ENCODE measurements around the gene PRKCQ.

The PRKCQ gene

DNA sequence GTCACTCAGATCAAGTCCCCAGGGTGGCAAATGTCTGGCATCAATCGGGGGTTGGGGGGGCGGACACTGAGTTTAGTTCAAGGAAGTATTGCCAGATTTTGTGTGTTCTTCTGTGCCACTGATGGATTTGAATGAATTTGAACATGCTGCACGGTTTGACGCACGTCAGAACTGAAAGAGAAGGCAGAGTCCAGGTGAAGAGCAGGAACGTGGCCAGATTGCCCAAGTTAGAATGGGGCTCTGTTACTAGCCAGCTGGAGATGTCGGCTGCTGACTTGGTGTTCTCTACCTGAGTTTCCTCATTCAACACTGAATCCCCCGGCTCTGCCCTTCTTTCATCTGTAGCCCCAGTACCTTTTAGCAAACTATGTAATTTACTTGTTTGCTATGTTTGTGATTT, 180.2 kb downstream of the PRKCQ start:
- no peak for TF ChIP-seq CTCF (IDR thresholded peaks at IDR 0.05)

DNA sequence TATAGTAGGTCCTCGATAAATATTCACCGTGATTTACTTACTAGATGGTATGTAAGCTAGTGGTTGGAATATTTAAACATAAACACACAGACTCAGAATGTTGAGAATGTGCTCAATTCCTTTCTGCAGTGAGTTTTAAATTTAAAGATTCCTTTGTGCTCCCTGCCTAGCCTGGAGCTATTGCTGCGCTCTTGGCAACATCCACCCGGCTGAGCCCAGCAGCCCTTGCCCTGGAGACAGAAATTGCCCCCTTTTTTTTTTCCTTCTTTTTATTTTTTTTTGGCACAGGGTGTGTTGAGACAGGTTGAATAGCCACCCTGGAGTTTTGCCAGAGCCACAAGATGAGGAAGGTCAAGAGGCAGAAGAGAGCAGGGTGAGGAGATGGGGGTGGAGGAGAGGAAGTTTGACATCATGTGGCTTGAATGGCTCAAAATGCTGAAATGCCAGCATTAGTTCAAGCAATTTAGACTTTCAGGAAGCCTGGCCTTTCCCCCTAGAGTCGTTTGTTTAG, 180.8 kb downstream of the PRKCQ start:
- TF ChIP-seq CTCF (IDR thresholded peaks at IDR 0.05), result no peak

DNA sequence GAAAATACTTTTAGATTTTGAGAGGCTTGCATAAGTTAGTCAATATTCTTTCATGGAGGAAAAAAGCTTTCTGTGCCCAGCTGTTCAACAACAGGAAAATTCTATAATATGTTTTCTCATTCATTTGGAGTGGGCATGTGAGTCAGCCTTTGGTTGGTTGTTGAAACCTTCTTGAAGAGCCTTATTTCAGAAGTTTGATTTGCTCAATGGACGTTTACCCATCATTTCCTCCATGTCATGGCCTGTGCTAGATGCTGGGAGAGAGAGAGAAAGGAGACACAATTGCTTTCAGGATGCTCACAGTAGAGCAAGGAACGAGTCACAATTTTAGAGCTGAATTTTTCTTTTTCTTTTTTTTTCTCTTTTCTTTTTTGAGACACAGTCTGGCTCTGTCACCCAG, 181.7 kb downstream of the PRKCQ start:
- TF ChIP-seq CTCF (IDR thresholded peaks at IDR 0.05), result no peak

DNA sequence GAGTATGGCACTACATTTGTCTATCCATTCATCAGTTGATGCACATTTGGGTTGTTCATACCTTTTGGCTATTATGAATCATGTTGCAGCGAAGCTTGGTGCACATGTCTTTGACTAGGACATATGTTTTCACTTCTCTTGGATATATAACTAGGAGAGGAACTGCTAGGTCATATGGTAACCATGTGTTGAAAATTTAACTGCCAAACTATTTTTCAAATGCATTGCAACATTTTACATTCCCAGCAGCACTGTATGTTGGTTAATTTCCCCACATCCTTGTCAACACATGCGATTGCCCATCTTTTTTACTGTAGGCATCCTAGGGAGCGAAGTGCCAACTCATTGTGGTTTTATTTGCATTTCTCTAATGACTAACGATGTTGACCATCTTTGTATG, 183.4 kb downstream of the PRKCQ start:
- TF ChIP-seq CTCF (IDR thresholded peaks at IDR 0.05), result no peak

- TF ChIP-seq CTCF (IDR thresholded peaks at IDR 0.05), result no peak
Observed at GRCh38 chr10:6396226-6396625, 183.8 kb downstream of the PRKCQ start.

- no peak for TF ChIP-seq CTCF (IDR thresholded peaks at IDR 0.05)
Observed at GRCh38 chr10:6395606-6396005, 184.5 kb downstream of the PRKCQ start.

GRCh38 chr10:6394084-6394483, 186.0 kb downstream of the PRKCQ start:
- no peak for TF ChIP-seq CTCF (IDR thresholded peaks at IDR 0.05)

GRCh38 chr10:6393168-6393567, 186.9 kb downstream of the PRKCQ start:
- TF ChIP-seq CTCF (IDR thresholded peaks at IDR 0.05), result no peak
